ENCODE measurements around the gene FBXO2.

Gene FBXO2, protein sequence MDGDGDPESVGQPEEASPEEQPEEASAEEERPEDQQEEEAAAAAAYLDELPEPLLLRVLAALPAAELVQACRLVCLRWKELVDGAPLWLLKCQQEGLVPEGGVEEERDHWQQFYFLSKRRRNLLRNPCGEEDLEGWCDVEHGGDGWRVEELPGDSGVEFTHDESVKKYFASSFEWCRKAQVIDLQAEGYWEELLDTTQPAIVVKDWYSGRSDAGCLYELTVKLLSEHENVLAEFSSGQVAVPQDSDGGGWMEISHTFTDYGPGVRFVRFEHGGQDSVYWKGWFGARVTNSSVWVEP

DNA sequence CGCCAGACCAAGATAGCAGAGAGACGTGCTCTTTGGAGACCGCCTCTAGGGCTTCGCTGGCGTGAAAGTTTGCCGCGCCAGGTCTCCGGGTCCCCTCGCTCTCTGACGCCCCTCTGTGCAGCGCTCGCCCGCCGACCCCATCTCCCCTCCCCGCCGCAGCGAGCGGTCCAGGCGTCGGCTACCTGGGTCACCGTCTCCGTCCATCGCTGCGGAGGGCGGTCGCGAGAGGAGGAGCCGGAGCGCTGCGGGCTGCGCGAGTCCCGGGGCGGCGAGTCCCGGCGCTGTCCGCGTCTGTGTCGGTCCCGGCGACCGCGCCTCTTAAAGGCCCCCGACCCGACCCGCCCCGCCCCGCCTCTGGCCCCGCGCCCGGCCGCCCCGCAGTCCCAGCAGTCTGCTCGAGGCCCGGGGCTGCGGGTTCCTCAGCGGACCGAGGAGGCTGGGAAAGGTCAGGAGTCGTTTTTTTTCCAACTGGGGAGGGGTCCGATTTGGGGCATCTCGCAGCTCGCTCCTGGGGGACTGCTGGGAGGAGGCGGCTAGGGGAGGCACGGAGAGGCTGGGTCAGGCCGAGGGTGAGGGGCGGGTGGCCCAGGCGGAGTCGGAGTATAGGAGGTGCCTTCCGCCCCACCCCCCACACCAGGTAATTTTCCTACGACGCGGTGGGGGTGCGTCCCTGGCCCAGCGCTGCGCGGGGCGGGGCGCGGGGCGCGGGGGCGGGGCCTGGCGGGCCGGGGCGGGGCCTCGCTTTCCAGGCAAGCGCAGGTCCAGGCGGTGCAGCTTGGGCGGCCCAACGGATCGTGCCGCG lies at the start of gene FBXO2, which contains the start of gene FBXO44:
Gene FBXO2 (minus strand): TSS at position 293 of the 802 bp plus-strand sequence. CDS start 89 bp downstream, at position 204.
Gene FBXO44 (plus strand): TSS at position 741 of the 802 bp plus-strand sequence. CDS start 959 bp downstream, outside the sequence.
- peak; percentile 57 for DNase-seq

DNA sequence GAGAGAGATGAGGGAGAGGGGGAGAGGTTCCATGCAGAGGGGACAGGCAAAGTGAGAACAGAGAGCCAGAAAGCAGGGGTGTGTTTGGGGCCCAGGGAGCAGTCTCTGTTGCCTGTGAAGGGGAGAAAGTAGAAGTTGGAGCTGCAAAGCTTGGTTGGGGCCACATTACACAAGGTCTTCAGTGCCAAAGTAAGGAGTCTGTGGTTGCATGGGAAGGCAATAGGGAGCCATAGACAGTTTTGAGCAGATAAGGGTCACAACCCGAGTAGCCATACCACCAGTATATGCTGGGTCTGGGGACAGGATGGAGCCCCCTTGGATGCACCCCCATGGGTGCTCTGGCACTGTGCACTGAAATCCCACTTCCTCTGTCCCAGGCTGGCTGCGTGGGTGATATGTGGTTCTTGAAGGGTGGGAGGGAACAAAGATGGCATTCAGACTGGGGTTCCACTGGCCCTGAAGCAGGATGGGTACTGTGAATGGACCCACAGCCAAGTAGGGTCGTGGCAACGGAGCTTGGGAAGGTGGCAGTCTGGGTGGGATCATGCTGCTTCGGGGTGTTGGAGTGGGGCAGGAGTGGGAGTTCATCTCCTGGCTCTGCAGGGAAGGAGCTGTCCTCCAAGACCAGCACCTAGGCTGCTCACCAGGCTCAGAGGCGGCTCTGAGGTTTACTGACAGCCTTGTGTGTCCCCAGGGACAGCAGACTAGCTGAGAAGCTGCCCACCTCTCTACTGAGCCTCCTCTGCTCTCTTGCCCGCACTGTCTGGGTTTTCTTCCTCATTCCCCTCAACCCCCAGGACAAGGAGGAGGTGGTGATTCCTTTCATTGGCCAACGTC lies 49.3 kb upstream of the FBXO2 start:
- DNase-seq, result no peak

DNA sequence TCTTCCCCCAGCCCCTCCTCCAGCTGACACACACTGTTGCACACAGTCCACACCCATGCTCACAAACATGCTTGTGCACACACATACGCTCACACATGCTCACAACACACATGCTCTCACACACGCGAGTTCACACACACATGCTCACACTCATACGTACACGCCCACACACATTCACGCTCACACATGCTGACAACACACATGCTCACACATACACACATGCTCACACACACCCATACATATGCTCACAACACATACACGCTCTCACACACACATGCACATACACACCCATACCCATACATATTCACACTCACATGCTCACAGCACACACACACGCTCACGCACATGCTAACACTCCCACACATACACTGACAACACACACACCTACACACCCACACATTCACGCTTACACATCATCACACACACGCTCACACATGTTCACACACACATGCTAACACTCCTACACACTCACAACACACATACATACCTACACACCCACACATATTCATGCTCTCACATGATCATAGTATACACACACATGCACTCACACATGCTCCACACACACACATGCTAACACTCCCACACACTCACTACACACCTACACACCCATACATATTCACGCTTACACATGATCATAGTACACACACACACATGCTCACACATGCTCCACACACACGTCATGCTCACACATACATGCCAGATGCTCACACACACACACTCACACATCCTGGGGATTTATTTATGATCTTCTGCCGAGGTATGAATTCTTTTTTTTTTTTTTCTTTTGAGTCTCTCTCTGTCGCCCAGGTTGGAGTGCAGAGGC lies 48.0 kb upstream of the FBXO2 start:
- DNase-seq, result no peak

DNA sequence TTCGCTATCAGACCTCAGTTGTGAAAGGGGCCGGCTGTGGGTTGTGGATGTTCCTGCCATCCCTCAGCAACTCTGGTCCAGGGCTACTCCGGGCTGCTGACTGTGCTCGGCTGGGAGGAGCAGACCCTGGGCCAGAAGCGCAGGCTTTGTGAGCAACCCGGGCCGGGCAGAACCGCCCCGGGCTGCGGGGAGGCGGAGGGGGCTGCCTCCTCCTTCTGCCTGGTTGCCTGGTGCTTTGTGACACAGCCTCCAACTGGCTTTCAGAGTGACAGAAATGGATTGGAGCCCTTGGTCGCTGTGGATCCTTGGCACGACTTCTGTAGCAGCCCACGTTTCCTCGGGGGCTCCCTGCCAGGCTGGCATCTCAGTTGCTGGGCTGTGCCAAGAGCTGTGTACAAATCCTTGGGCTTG lies 47.3 kb upstream of the FBXO2 start:
- no peak for DNase-seq

DNA sequence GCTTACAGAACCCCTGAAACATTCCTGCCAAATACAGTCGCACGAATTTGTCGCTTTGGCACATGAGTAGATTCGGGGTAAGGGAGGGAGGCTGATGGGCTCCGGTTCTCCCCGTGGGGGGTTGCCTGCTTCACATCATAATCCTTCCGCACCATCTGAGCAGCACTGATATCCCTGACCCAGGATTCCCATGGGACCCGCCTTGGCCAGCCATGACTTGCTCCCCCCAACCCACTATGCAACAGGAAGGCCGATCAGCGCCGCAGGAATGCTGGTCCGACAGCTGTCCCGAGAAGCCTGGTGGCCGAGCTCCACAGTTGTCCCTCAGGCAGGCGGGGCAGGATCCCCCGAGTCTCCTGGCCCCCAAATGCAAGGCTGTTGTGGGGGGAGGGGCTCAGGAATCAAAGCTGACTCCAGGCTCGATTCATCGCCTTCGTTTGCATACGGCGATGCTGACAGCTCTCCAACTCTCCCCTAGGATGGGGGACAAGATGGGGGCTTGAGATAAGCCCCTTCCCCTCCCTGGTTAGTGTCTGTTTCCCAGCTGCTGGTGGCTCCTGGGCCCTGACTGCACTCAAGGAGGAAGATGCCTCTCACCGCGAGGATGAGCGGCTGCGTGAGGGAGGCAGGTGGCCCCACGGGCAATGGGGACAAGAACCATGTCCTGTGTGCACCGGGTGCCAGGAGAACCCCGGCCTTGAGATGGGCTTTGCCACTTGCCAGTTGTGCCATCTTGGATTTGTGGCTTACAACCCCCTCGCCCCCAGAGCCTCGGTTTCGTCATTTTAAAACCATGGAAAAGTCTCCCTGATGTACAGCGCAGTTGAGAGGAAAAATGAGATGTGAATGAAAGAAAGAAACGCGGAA lies 46.6 kb upstream of the FBXO2 start:
- DNase-seq, result no peak

DNA sequence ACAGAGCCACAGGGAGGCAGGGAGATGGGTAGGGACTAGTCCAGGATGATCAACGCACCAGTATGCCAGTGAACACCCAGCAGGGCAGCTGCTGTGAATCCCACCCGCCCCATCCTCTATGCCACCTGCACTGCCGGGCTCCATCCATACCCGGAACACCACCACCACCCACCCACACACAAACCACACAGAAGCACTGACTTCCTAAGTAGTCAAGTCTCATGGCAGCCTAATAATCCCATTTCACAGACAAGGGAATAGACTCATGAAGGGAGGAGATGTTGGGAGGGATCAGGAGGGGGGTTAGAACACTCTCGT lies 43.6 kb upstream of the FBXO2 start:
- DNase-seq, result no peak

DNA sequence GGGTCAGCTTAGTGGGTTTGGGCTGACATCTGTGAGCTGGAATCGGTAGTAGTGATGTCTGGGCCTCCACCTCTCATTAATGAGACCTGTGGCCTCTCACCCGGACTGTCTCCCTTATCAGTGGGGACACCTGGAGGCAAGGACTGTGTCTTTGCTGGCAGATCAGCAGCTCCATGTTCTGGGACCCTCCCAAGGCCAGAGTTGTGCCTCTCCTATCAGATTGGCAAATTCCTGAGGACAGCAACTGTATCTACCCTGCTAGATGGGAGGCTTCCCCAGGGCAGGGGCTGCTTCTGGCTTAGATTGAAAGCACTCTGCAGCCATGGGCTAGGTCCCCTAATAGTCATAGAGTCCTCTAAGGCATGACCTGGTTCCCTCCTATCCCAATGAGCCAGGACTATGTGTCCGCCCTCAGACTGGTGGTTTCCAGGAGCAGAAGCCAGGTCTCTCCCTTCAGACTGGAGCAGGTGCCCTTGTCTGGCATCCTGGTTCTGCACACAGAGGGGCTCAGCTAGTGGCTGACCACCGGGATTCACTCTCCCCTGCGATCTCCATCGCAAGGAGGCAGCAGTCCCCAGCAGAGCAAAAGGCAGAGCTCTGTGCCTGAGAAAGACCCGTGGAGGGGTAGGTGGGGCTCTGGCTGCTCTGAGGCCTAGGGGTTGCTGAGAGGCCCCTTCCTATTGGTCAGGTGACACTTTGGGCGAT lies 43.1 kb upstream of the FBXO2 start:
- no peak for DNase-seq

DNA sequence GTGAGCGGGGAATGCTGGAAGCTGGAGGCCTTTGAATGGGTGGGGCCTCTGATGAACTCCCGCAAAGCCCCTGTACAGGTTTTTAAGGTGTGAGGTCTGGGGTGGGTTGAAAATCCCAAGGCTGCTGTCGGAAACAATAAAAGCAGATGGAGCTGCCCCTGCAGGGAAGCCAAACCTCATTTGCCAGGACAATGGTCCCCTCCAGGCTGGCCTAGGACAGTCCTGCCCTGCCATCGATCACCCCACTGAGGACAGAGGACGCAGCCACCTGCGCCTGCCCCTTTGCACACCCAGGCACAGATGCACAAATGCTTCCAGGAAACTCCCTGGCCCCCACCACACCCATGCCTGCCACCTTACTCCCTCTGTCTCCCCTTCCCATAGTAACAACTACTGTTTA lies 41.6 kb upstream of the FBXO2 start:
- DNase-seq, result no peak

DNA sequence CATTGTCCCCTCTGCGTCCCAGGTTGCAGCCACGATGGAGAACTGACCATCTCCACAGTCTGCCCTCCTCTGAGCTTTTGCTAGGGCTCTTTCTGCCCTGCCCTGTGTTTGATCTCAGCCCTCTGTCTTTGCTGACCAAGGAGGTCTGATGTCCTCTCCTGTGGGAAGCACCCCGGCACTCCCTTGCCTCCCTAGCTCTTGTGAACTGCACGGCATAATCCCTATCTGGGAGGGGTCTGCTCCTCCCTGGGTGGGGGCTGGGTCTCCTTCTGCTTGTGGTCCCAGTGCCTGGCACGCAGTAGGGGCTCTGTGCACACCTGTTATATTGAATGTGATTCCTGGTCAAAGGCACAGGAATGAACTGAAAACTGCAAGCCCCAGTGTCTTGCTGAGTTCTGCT lies 39.7 kb upstream of the FBXO2 start:
- DNase-seq, result no peak

DNA sequence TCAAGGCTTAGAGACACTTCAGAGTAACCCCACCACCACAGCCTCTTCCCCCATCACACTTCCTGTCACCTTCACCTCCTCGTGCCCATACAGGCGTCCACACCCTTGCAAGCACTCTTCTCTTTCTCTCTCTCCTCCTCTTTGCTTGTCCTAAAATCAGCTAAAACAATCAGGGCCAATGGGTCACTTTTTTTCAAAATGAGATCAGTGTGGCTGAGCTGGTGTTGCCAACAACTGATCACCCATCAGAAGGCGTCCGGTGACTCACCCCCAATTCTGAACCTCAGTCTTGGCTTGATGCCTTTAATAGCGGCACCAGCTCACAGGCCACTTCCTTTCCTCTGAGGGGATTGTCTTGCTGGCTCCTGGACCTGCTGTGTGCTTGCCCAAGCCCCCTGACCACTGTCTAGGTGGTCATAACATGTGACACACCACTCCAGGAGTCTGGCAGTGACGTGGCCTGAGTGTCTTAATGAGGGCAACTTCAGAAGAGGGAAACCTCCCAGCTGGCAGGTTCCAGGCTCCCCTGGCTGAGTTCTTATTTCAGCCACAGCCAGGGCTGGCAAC lies 38.9 kb upstream of the FBXO2 start:
- peak; percentile 41 for DNase-seq

DNA sequence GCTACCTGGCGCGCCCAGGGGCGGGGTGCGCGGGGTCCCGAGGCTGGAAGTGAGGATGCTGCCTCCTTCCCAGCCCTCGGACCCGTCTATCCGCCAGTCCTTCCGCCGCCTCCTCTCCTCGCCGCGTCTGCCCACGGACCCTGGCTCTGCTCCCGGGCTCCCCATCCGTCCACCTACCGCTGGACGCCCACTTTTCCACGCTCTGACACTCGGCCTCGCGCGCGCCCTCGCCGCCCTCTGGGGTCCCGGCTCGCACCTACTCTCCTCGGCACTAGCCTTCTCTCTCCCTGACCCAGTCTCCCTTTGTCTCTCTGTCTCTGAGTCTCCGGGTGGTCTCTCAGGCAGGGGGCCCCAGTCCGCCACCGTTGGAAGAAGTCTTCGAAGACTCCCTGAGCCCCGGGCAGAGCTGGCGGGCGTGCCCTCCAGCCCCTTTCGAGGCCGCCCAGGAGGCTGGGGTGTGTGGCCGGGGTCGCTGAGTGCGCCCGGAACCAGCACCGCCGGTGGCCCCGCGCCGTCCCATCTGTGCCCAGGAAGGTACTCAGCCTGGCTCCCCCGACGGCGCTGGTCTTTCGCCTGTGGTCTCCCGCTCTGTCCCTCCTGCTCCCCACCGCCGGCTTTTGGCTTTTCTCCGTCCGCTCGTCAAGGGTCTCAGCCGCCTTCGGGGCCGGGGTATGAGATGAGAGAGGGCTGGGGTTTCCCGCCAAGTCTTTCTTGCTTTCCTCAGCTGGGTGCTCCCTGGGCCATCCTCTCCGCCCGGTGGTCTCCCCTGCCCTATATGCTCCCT lies 37.9 kb upstream of the FBXO2 start:
- no peak for DNase-seq

DNA sequence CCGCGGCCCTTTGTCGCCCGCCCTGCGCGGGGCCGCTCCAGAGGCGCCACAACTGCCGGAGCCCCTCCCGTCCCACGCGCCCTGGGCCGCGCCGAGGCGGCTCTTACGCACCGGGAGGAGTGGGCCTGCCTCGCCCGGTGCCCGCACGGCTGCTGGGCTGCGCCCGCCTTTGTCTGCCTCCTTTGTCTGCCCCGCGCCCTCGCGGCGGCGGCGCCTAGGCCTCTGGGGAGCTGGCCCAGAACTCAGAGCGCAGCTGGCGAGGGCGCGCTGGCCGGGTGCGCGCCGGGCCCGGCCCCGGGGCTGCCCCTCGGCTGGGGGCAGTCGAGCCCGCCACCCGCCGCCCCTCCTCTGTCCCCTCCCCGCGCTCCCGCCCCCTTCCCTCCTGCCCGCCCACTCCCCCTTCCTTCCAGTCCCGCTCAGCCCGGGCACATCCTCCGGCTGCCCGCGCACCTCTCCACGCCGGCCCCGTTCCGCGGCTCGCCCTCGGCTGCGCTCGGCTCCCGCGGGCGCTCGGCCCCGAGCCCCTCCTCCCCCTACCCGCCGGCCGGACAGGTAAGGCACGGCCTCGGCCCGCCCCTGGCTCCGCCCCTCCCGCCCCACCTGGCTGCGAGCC lies 37.2 kb upstream of the FBXO2 start, which contains the start of gene DRAXIN:
Gene DRAXIN (plus strand): TSS at position 409 of the 613 bp plus-strand sequence. CDS start 14,549 bp downstream, outside the sequence.
- no peak for DNase-seq

DNA sequence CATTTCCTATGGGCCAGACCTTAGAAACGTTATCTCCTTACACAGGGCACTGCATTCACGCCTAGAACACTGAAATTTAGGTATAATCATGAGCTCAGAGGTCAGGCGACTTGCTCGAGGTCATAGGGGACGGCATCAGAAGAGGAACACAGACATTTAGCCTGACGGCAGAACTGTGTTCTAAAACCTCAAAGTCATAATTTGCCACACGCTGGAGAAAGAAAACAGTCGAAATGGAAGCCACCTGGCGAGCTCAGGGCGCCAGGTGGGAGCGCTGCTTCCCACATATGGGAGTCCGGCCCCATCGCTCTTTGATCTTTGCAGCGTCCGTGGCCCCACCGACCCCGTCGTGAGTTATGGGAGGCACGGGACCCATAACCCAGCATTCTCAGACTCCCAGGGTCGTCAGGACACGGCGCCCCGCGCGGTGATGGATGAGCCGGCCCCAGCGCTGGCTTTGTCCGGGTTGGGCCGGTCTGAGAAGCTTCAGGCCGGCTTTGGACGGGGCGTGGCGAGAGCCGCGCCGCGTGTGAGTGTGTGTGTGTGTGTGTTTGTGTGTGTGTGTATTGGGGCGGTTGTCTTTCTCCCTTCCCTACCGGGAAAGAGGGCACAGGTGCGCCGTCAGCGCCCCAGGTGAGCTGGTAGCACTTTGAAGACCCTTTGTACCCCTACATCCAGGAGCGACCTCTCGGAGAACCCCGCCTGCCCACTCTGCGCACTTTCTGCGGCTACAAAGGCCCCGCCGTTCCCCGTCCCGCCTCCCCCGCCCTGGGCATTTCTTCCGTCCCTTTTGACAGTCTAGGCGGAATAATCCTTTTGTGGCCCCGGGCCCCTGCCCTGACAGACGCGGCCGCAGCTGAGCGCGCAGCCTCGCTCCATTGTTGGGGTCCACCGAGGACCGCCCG lies 36.4 kb upstream of the FBXO2 start:
- DNase-seq, result no peak

DNA sequence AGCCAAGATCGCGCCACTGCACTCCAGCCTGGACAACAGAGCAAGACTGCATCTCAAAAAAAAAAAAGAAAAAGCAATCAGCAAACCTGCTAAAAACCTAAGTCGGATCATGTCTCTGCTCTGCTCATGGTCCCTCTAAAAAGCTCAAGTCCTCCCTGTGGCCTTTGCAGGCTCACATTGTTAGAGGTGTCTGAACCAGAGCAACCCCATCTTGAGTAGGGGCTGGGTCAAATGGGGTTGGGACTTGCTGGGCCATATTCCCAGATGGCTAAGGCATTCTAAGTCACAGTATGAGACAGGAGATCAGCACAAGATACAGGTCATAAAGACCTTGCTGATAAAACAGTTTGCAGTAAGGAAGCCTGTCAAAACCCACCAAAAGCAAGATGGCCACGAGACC lies 34.3 kb upstream of the FBXO2 start:
- no peak for DNase-seq

DNA sequence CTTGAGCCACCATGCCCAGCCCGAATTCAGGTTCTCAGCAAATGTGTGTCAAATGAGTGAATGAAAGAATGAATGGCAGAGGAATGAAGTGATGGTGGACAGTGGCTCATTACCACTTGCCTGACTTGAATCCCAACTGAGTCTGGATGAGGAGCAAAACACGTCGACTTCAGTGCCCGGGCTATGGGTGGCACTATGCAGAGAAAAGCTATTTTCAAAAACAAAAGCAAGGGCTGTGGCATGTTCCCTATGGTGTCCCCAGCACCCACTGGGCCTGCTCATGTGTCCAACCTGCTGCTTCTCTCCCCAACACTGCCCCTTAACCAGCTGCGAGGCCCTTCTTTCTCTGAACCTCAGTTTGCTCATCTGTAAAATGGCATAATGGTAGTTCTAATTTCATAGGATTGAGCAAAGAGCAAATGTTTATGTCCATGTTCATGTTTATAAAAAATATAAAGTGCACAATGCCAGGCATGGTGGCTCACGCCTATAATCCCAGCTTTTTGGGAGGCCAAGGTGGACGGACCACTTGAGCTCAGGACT lies 31.1 kb upstream of the FBXO2 start:
- DNase-seq, result no peak

DNA sequence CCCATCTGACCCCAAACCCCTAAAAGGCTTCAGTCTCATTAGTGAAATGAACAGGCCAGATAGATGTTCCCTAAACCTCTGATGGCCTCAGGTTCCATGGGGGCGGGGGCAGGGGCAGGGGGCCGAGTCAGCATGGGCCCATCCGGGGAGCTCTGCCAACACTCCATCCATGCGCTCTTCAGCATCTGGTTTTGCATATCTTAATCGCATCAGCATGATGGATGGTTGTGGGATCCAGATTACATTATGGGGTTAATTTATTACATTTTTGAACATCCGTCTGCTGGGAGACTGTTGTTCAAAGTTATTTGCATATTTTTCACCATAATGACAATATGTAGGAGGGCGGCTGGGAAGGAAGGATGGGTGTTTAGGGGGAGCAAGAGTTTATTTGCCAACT lies 29.8 kb upstream of the FBXO2 start:
- no peak for DNase-seq

DNA sequence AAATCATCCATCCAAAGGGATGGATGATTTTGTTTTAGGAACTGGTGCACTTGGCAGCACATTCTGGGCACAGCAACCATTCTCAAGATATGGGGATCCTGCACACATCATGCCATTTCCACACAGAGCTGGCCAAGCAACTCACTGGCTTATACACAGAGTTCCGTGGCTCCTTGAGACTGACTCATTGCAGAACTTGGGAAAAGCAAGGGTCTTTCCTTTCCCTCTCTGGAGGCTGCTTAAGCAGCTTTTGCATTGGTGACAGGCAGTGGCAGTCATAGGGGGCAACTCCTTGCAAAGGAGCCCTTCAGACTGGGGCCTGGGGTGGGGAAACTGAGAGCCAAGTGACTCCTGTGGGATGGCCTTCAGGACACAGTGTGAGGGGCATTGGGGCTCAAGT lies 28.6 kb upstream of the FBXO2 start:
- DNase-seq, result no peak

DNA sequence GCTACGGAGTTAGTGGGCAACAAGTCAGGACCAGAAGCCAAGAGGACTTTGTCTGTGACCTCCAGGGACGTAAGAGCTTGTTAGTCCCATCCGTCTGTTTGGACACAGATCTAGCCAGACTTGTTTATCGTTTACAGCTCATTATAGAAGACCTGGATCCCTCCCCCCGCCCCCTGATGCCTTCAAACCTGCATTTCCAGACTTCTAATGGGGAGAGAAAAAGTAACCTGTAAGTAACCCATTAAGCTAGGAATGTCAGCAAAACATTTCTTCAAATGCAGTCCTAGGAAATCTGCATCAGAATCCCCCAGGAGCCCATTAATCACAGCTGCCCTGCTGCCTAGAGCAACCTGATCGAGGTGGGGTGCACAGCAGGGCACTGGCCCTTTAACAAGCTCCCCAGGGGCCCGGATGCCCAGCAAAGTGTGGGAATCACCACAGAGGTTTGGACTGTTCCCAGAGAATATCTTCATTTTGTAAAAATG lies 28.1 kb upstream of the FBXO2 start:
- DNase-seq, result no peak
